Prostate gland (tissue), 2 donors: Measurements from ENCODE around the gene TRMT112. TPM values are rescaled to one million over a fixed set of nuclear protein-coding genes. Genes with fewer than 3 reads are reported as not detected.

ENCODE experiments used
- DNase-seq: peaks from one replicate; pipeline ENCODE4 v3.0.0-alpha.2; 2019; ENCODE audit warnings: low spot score
- H3K27ac ChIP-seq, 2 donors: fragments of 200-600 bp; sonication (generic); 2 replicates each; pipeline ENCODE4 v1.5.1; 2017 to 2019
- H3K27me3 ChIP-seq: fragments of 200-600 bp; sonication (generic); replicated peaks from 2 replicates; pipeline ENCODE4 v1.5.1; 2019; ENCODE audit not compliant: insufficient read depth
- H3K36me3 ChIP-seq, 2 donors: fragments of 200-600 bp; sonication (generic); 1 replicate in 1 of 2; 2 replicates in 1 of 2; pipeline versions ENCODE4 v1.5.1 to v1.8.1; 2017 to 2019
- H3K4me1 ChIP-seq: fragments of 200-600 bp; sonication (generic); replicated peaks from 2 replicates; pipeline ENCODE4 v1.5.1; 2019
- H3K4me3 ChIP-seq, 2 donors: fragments of 200-600 bp; sonication (generic); 2 replicates each; pipeline ENCODE4 v1.5.1; 2017 to 2019
- H3K9me3 ChIP-seq: fragments of 200-600 bp; sonication (generic); 2 replicates; pipeline ENCODE4 v1.5.1; 2017
- CTCF ChIP-seq, 4 experiments: fragments of 200-600 bp in 2 of 4; fragments of 450-650 bp in 2 of 4; sonication (generic) in 2 of 4; IDR thresholded peaks; 1 replicate in 3 of 4; 2 replicates in 1 of 4; pipeline ENCODE4 v1.5.1; 2016 to 2019; ENCODE audit warnings: antibody characterized with exemption in 4 of 4, mild to moderate bottlenecking in 2 of 4, moderate library complexity in 2 of 4
- POLR2A ChIP-seq: fragments of 450-650 bp; IDR thresholded peaks from one replicate; pipeline ENCODE4 v1.6.1; 2016; ENCODE audit warnings: antibody characterized with exemption, mild to moderate bottlenecking
- POLR2AphosphoS5 ChIP-seq: sonication (generic); formaldehyde crosslinking; IDR thresholded peaks from one replicate; pipeline ENCODE4 v1.6.1; 2017; ENCODE audit warnings: antibody characterized with exemption
- WGBS: methylation state at CpG from one replicate; pipeline ENCODE4 v1.1.5; 2018; 5-methylcytosine and 5-hydroxymethylcytosine counted together
- intact Hi-C: fragments of 100-400 bp; cut with DNase I; formaldehyde crosslinking; loops from one replicate; pipeline ENCODE4 v1.14.2; 2022
- total RNA-seq, 2 donors: library from RNA; depleted of rRNA; stranded (reverse); fragments of >200 nt; gene quantifications; one replicate each; pipeline ENCODE4 v1.1.0, GENCODE V29; 2016

Gene TRMT112
- total RNA-seq, 2 donors from 2014 or later, result 328 to 400 TPM

GRCh38 chr11:64304032-64304315 lies 13.4 kb downstream of the TRMT112 start:
- Histone ChIP-seq H3K36me3 (no peaks in the 10 kb centered on the region), H3K4me1 (peaks cover 17% of the 10 kb centered on the region), H3K27me3 (peaks cover 5% of the 10 kb centered on the region), H3K9me3 (no peaks in the 10 kb centered on the region), H3K27ac (peak overlapping the region; percentile 78 to 88), H3K4me3 (peak overlapping the region in 1 of 2 donors; percentile 53)
- no peak for DNase-seq
- intact Hi-C loops, result loop anchor here (5.0 kb wide), 3 partner anchors 52 to 117 kb away; partner anchors contain the start of genes FERMT3, PLCB3 and STIP1
- TF ChIP-seq CTCF (IDR thresholded peaks at IDR 0.05), result no peak
- TF ChIP-seq POLR2AphosphoS5, result no peak
- TF ChIP-seq POLR2A, result no peak
- WGBS, result 58% methylated on average over 5 of the region's 5 CpGs

GRCh38 chr11:64303109-64304031 lies 14.0 kb downstream of the TRMT112 start:
- WGBS, result 79% methylated on average over 13 of the region's 13 CpGs
- DNase-seq, result no peak
- Histone ChIP-seq H3K9me3 (no peaks in the 10 kb centered on the region), H3K27me3 (peaks cover 5% of the 10 kb centered on the region), H3K4me1 (peaks cover 17% of the 10 kb centered on the region), H3K36me3 (no peaks in the 10 kb centered on the region), H3K4me3 (no peak overlapping the region), H3K27ac (peak overlapping the region in 1 of 2 donors; percentile 78)
- intact Hi-C loops, result loop anchor here (5.0 kb wide), 3 partner anchors 51 to 116 kb away; partner anchors contain the start of genes FERMT3, PLCB3 and STIP1
- TF ChIP-seq POLR2AphosphoS5, result no peak
- TF ChIP-seq CTCF (IDR thresholded peaks at IDR 0.05), result no peak
- no peak for TF ChIP-seq POLR2A

GRCh38 chr11:64299847-64300648 lies 17.3 kb downstream of the TRMT112 start, which contains the start of gene CATSPERZ:
TSS of gene CATSPERZ (plus strand) at chr11:64300358. CDS start at chr11:64300411, 53 bp downstream.
- TF ChIP-seq POLR2AphosphoS5 (no peak), POLR2A (no peak), CTCF (IDR thresholded peaks at IDR 0.05) (no peak)
- Histone ChIP-seq H3K27ac (peak within 1 kb of the TSS in 1 of 2 donors; percentile 19), H3K27me3 (peaks cover 5% of the 10 kb centered on the region), H3K4me3 (peak within 1 kb of the TSS; percentile 12 to 27), H3K9me3 (no peaks in the 10 kb centered on the region), H3K4me1 (peaks cover 15% of the 10 kb centered on the region), H3K36me3 (no peaks in the 10 kb centered on the region)
- no peak for DNase-seq
- intact Hi-C loops, result loop anchor here (5.0 kb wide), 3 partner anchors 48 to 113 kb away; partner anchors contain the start of genes FERMT3, PLCB3 and STIP1
- 17% methylated on average over 54 of the region's 54 CpGs for WGBS

- intact Hi-C loops, result no loop called here
- Histone ChIP-seq H3K9me3 (no peaks in the 10 kb centered on the region), H3K4me1 (peaks cover 15% of the 10 kb centered on the region), H3K27me3 (peaks cover 5% of the 10 kb centered on the region), H3K27ac (no peak overlapping the region), H3K36me3 (no peaks in the 10 kb centered on the region), H3K4me3 (peak overlapping the region; percentile 12 to 27)
- no peak for DNase-seq
- 5% methylated on average over 42 of the region's 60 CpGs for WGBS
- TF ChIP-seq POLR2A (no peak), POLR2AphosphoS5 (peak; percentile 10), CTCF (IDR thresholded peaks at IDR 0.05) (peak in 1 of 4 experiments; percentile 12)
Measured at GRCh38 chr11:64298966-64299846, 18.2 kb downstream of the TRMT112 start.
